MCF 10A (cell line): ENCODE results near the gene LMAN2. TPM values are rescaled to one million over a fixed set of nuclear protein-coding genes. Genes with fewer than 3 reads are reported as not detected.

Source experiments
- BruUV-seq: library from RNA; stranded (reverse); fragments of 400-500 nt; replicated peaks from 2 replicates; lab custom pipeline; 2021; lab: Mats Ljungman, UMichigan
- CTCF ChIA-PET: fragments of 300-600 bp; sonication (Branson Sonifier 250); formaldehyde crosslinking; extraction: SDS; loops from one replicate; lab custom pipeline; 2021; ENCODE audit warnings: antibody characterized with exemption, inconsistent platforms; lab: Yijun Ruan, JAX
- POLR2A ChIA-PET: fragments of 300-600, 350-650 bp; sonication (Branson Sonifier 250); formaldehyde crosslinking; extraction: SDS; loops from one replicate; lab custom pipeline; 2020; ENCODE audit warnings: antibody characterized with exemption, inconsistent platforms; lab: Yijun Ruan, JAX
- DNase-seq: peaks from one replicate; pipeline ENCODE4 v3.0.0-alpha.2; 2018; ENCODE audit not compliant: unreplicated experiment
- H3K27ac Mint-ChIP-seq: one replicate; pipeline ENCODE4 v1.8.0; 2022; ENCODE audit warnings: mild to moderate bottlenecking, low read depth, mixed read lengths; ENCODE audit not compliant: unreplicated experiment
- H3K27me3 Mint-ChIP-seq: one replicate; pipeline ENCODE4 v1.8.0; 2022; ENCODE audit warnings: mixed read lengths; ENCODE audit not compliant: insufficient read depth, unreplicated experiment
- H3K36me3 Mint-ChIP-seq: one replicate; pipeline ENCODE4 v1.8.0; 2022; ENCODE audit warnings: mild to moderate bottlenecking, moderate library complexity, mixed read lengths; ENCODE audit not compliant: insufficient read depth, unreplicated experiment
- H3K4me1 Mint-ChIP-seq: one replicate; pipeline ENCODE4 v1.8.0; 2022; ENCODE audit warnings: mixed read lengths; ENCODE audit not compliant: insufficient read depth, unreplicated experiment
- H3K4me3 Mint-ChIP-seq: one replicate; pipeline ENCODE4 v1.8.0; 2022; ENCODE audit warnings: mild to moderate bottlenecking, moderate library complexity, mixed read lengths; ENCODE audit not compliant: unreplicated experiment
- H3K9me3 Mint-ChIP-seq: one replicate; pipeline ENCODE4 v1.8.0; 2022; ENCODE audit warnings: mixed read lengths; ENCODE audit not compliant: unreplicated experiment
- CTCF ChIP-seq: fragments of 200-600 bp; IDR thresholded peaks from one replicate; pipeline ENCODE4 v1.8.0; 2022; ENCODE audit warnings: antibody characterized with exemption, mild to moderate bottlenecking; ENCODE audit not compliant: unreplicated experiment
- intact Hi-C: fragments of 100-400 bp; cut with micrococcal nuclease; formaldehyde crosslinking; loops from 2 replicates; pipeline ENCODE4 v1.14.1; 2022
- total RNA-seq: library from RNA; stranded (reverse); gene quantifications from 2 replicates; pipeline ENCODE4 v1.2.3, GENCODE V29; 2022

The LMAN2 gene
- total RNA-seq, 1 experiment from 2014 or later, result 221 TPM

- Mint-ChIP-seq H3K27me3 (no peaks in the 10 kb centered on the region), H3K4me1 (peaks cover 25% of the 10 kb centered on the region)
- BruUV-seq, result no TSS peak
Measured at GRCh38 chr5:177367323-177367848, 15.9 kb upstream of the LMAN2 start.

GRCh38 chr5:177366528-177367322 lies 15.3 kb upstream of the LMAN2 start:
- no peak for DNase-seq
- Mint-ChIP-seq H3K9me3 (no peaks in the 10 kb centered on the region), H3K4me1 (peaks cover 24% of the 10 kb centered on the region), H3K27me3 (no peaks in the 10 kb centered on the region), H3K4me3 (no peak overlapping the region), H3K27ac (peak overlapping the region; percentile 41), H3K36me3 (no peaks in the 10 kb centered on the region)
- CTCF ChIA-PET, result interaction anchor here (0.5 to 2.2 kb wide), 6 partner anchors 10 to 87 kb away, joined by 3 to 8 read pairs (median 4); no protein-coding TSS in a partner anchor
- TF ChIP-seq CTCF, result no peak
- intact Hi-C loops, result no loop called here
- no TSS peak for BruUV-seq
- POLR2A ChIA-PET, result interaction anchor here (4.9 kb wide), 1 partner anchor 15 kb away, joined by 30 read pairs; the partner anchor contains the start of gene LMAN2

More at GRCh38 chr5:177367323-177367848, 15.9 kb upstream of the LMAN2 start:
- ChIA-PET CTCF (interaction anchor here (0.5 to 2.2 kb wide), 6 partner anchors 11 to 87 kb away, joined by 3 to 8 read pairs (median 4); no protein-coding TSS in a partner anchor), POLR2A (interaction anchor here (4.9 kb wide), 1 partner anchor 16 kb away, joined by 30 read pairs; the partner anchor contains the start of gene LMAN2)
- DNase-seq, result no peak
- no peaks in the 10 kb centered on the region for H3K36me3 Mint-ChIP-seq
- H3K9me3 Mint-ChIP-seq, result no peaks in the 10 kb centered on the region
- H3K4me3 Mint-ChIP-seq, result no peak overlapping the region
- TF ChIP-seq CTCF, result no peak
- H3K27ac Mint-ChIP-seq, result peak overlapping the region; percentile 41
- intact Hi-C loops, result no loop called here

GRCh38 chr5:177365845-177366527 lies 14.5 kb upstream of the LMAN2 start:
- POLR2A ChIA-PET, result interaction anchor here (4.9 kb wide), 1 partner anchor 15 kb away, joined by 30 read pairs; the partner anchor contains the start of gene LMAN2
- CTCF ChIA-PET, result interaction anchor here (0.7 to 2.2 kb wide), 5 partner anchors 24 to 254 kb away, joined by 3 to 8 read pairs (median 4); no protein-coding TSS in a partner anchor

More at GRCh38 chr5:177365845-177366527, 14.5 kb upstream of the LMAN2 start:
- Mint-ChIP-seq H3K36me3 (no peaks in the 10 kb centered on the region), H3K4me3 (no peak overlapping the region), H3K27ac (no peak overlapping the region), H3K9me3 (no peaks in the 10 kb centered on the region), H3K4me1 (peaks cover 18% of the 10 kb centered on the region), H3K27me3 (no peaks in the 10 kb centered on the region)
- DNase-seq, result no peak
- TF ChIP-seq CTCF, result no peak
- BruUV-seq, result no TSS peak
- intact Hi-C loops, result no loop called here
